Progenitor cell of endocrine pancreas (in vitro differentiated cells): Measurements from ENCODE around the gene C1orf226. TPM values are rescaled to one million over a fixed set of nuclear protein-coding genes. Genes with fewer than 3 reads are reported as not detected.

ENCODE experiments used
- DNase-seq: peaks from one replicate; pipeline ENCODE4 v3.0.0; 2021; ENCODE audit warnings: low spot score; ENCODE audit not compliant: unreplicated experiment
- H3K27ac Mint-ChIP-seq: 2 replicates; pipeline ENCODE4 v1.8.0; 2021; ENCODE audit warnings: mild to moderate bottlenecking, moderate library complexity, mixed read lengths
- H3K27me3 Mint-ChIP-seq: 2 replicates; pipeline ENCODE4 v1.8.0; 2021; ENCODE audit warnings: mixed read lengths
- H3K36me3 Mint-ChIP-seq: 2 replicates; pipeline ENCODE4 v1.8.0; 2022; ENCODE audit warnings: mixed read lengths; ENCODE audit not compliant: insufficient read depth
- H3K4me1 Mint-ChIP-seq: 2 replicates; pipeline ENCODE4 v1.8.0; 2021; ENCODE audit warnings: low read depth, mixed read lengths
- H3K4me3 Mint-ChIP-seq: 2 replicates; pipeline ENCODE4 v1.8.0; 2021; ENCODE audit warnings: low read depth, mild to moderate bottlenecking, moderate library complexity, mixed read lengths
- H3K9me3 Mint-ChIP-seq: 2 replicates; pipeline ENCODE4 v1.8.0; 2021; ENCODE audit warnings: low read depth, mixed read lengths
- total RNA-seq: library from RNA; stranded (reverse); gene quantifications from 2 replicates; pipeline ENCODE4 v1.2.1, GENCODE V29; 2021
- TF ChIP-seq, protein P1 (sequence below): fragments of 200-600 bp; sonication (generic); IDR thresholded peaks from one replicate; pipeline ENCODE4 v1.5.0; 2021; ENCODE audit warnings: antibody characterized with exemption, mild to moderate bottlenecking; ENCODE audit not compliant: unreplicated experiment

The C1orf226 gene
- total RNA-seq, 1 donor from 2014 or later = 6.5 TPM

- TF ChIP-seq, protein P1, sequence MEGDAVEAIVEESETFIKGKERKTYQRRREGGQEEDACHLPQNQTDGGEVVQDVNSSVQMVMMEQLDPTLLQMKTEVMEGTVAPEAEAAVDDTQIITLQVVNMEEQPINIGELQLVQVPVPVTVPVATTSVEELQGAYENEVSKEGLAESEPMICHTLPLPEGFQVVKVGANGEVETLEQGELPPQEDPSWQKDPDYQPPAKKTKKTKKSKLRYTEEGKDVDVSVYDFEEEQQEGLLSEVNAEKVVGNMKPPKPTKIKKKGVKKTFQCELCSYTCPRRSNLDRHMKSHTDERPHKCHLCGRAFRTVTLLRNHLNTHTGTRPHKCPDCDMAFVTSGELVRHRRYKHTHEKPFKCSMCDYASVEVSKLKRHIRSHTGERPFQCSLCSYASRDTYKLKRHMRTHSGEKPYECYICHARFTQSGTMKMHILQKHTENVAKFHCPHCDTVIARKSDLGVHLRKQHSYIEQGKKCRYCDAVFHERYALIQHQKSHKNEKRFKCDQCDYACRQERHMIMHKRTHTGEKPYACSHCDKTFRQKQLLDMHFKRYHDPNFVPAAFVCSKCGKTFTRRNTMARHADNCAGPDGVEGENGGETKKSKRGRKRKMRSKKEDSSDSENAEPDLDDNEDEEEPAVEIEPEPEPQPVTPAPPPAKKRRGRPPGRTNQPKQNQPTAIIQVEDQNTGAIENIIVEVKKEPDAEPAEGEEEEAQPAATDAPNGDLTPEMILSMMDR = no peak
- Mint-ChIP-seq H3K4me1 (no peaks in the 10 kb centered on the region), H3K9me3 (no peaks in the 10 kb centered on the region), H3K27ac (no peak overlapping the region), H3K27me3 (peaks cover 32% of the 10 kb centered on the region), H3K4me3 (no peak overlapping the region), H3K36me3 (no peaks in the 10 kb centered on the region)
- DNase-seq = no peak
Observed at GRCh38 chr1:162398999-162399580, 17.6 kb downstream of the C1orf226 start.

- peaks cover 32% of the 10 kb centered on the region for H3K27me3 Mint-ChIP-seq
- no peaks in the 10 kb centered on the region for H3K4me1 Mint-ChIP-seq
- no peaks in the 10 kb centered on the region for H3K9me3 Mint-ChIP-seq
- H3K36me3 Mint-ChIP-seq = no peaks in the 10 kb centered on the region
- no peak overlapping the region for H3K27ac Mint-ChIP-seq
- TF ChIP-seq, protein P1 = no peak
- H3K4me3 Mint-ChIP-seq = no peak overlapping the region
- DNase-seq = no peak
Observed at GRCh38 chr1:162400790-162401355, 19.3 kb downstream of the C1orf226 start.

DNA sequence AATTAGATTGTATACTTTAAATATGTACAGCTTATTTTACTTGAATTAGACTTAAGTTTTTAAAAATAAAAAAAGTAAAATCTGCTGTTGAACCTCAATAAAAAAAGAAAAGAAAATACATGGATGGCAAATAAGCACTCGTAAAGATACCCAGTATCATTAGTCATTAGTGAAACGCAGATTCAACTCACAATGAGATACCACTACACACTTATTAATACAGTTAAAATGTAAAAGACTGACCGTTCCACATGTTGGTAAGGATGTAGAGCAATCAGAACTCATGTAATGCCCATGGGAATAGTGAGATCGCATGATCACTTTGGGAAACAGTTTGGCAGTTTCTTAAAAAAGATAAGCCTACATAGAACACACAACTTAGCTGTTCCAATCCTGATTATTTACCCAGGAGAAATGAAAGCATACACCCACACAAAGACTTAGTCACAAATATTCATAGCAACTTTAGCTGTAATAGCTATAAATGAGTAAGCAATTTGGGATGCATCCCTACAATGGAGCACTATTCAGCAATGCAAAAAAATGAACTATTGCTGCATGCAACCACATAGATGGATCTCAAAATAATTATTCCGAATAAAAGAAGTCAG is 23.1 kb downstream of the C1orf226 start:
- TF ChIP-seq, protein P1 = no peak
- Mint-ChIP-seq H3K36me3 (no peaks in the 10 kb centered on the region), H3K4me3 (no peak overlapping the region), H3K4me1 (no peaks in the 10 kb centered on the region), H3K27me3 (no peaks in the 10 kb centered on the region), H3K9me3 (no peaks in the 10 kb centered on the region), H3K27ac (no peak overlapping the region)
- DNase-seq = no peak

DNA sequence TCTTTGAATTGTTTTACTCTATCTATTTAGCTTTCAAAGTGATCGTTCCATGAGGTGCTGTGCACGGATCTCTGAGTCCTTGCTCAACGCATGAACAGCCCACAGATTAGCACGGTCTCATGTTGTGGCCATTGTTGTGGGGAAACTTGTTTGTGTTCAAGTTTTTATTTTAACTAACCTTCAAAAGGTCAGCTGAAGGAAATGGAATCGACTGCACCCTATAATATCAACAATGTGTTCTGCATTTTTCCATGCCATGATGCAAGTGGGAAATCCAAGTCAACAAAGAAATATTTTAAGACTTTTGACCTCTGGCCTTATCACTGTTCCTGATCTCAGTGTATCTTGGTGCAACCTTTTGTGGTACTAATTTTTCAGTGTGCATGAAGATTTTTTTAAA is 24.3 kb downstream of the C1orf226 start:
- Mint-ChIP-seq H3K9me3 (no peaks in the 10 kb centered on the region), H3K36me3 (no peaks in the 10 kb centered on the region), H3K4me1 (no peaks in the 10 kb centered on the region), H3K27me3 (no peaks in the 10 kb centered on the region), H3K4me3 (no peak overlapping the region), H3K27ac (no peak overlapping the region)
- TF ChIP-seq, protein P1 = no peak
- no peak for DNase-seq

GRCh38 chr1:162406811-162407210 is 25.3 kb downstream of the C1orf226 start:
- no peaks in the 10 kb centered on the region for H3K9me3 Mint-ChIP-seq
- H3K4me1 Mint-ChIP-seq = no peaks in the 10 kb centered on the region
- H3K4me3 Mint-ChIP-seq = no peak overlapping the region
- H3K27ac Mint-ChIP-seq = no peak overlapping the region
- H3K27me3 Mint-ChIP-seq = peaks cover 4% of the 10 kb centered on the region
- DNase-seq = no peak
- TF ChIP-seq, protein P1 = no peak
- no peaks in the 10 kb centered on the region for H3K36me3 Mint-ChIP-seq
